HCT116 (cell line): ENCODE results near the gene ATXN7L3B. TPM values are rescaled to one million over a fixed set of nuclear protein-coding genes. Genes with fewer than 3 reads are reported as not detected.

Source experiments
- ATAC-seq: fragments of 200-7000 bp; cut with Tn5 transposase; 2 replicates; pipeline ENCODE4 v1.9.1; 2020; ENCODE audit warnings: mild to moderate bottlenecking, moderate library complexity
- BruUV-seq: library from RNA; stranded (reverse); fragments of 400-500 nt; replicated peaks from 2 replicates; lab custom pipeline; 2021; lab: Mats Ljungman, UMichigan
- CTCF ChIA-PET: fragments of 300-600 bp; sonication (Branson Sonifier 250); formaldehyde crosslinking; loops from one replicate; lab custom pipeline; 2021; ENCODE audit warnings: antibody characterized with exemption; lab: Charles Lee
- POLR2A ChIA-PET: fragments of 300-600, 350-600 bp; sonication (Branson Sonifier 250); formaldehyde crosslinking; loops from one replicate; lab custom pipeline; 2021; ENCODE audit warnings: antibody characterized with exemption; lab: Charles Lee
- RAD21 ChIA-PET, 2 experiments: fragments of 300-600 bp; sonication (Branson Sonifier 250); formaldehyde crosslinking; loops; one replicate each; lab custom pipeline; 2023; ENCODE audit warnings: low total read pairs in 2 of 2; ENCODE audit not compliant: uncharacterized antibody in 2 of 2, unreplicated experiment in 2 of 2, low non-redundant PET in 1 of 2; lab: Charles Lee
- DNase-seq: peaks from one replicate; pipeline ENCODE4 v3.0.0-alpha.2; 2010; ENCODE audit warnings: low read depth, low spot score
- H2AFZ ChIP-seq: fragments of 200-600 bp; shearing (Covaris generic), sonication (generic); 2 replicates; pipeline ENCODE4 v1.6.1; 2017; ENCODE audit warnings: low read depth, mixed run types, mixed read lengths, antibody characterized with exemption, low read length; ENCODE audit not compliant: poor library complexity, severe bottlenecking
- H3K27ac ChIP-seq: 2 replicates; pipeline ENCODE4 v1.5.1; 2012; ENCODE audit warnings: low read depth, low read length
- H3K27me3 ChIP-seq: fragments of 200-600 bp; sonication (generic); 2 replicates; pipeline ENCODE4 v1.6.1; 2016; ENCODE audit warnings: mixed run types, low read length, mixed read lengths; ENCODE audit not compliant: insufficient read depth
- H3K36me3 ChIP-seq, 2 experiments: fragments of 200-500 bp in 1 of 2; fragments of 200-600 bp in 1 of 2; sonication (Bioruptor generic) in 1 of 2; sonication (generic) in 1 of 2; 2 replicates each; pipeline versions ENCODE4 v1.5.1 to v1.6.1; 2014 to 2016; ENCODE audit warnings: low read length in 2 of 2, inconsistent platforms in 1 of 2, mixed read lengths in 1 of 2, mixed run types in 1 of 2; ENCODE audit not compliant: insufficient read depth in 2 of 2, control insufficient read depth in 1 of 2
- H3K4me1 ChIP-seq, 2 experiments: fragments of 200-600 bp in 1 of 2; sonication (generic) in 1 of 2; 2 replicates each; pipeline versions ENCODE4 v1.5.1 to v1.6.1; 2012 to 2017; ENCODE audit warnings: low read length in 2 of 2, inconsistent platforms in 1 of 2, mild to moderate bottlenecking in 1 of 2, mixed read lengths in 1 of 2, mixed run types in 1 of 2, moderate library complexity in 1 of 2; ENCODE audit not compliant: insufficient read depth in 2 of 2, control insufficient read depth in 1 of 2
- H3K4me2 ChIP-seq: fragments of 200-600 bp; sonication (generic); 2 replicates; pipeline ENCODE4 v1.6.1; 2017; ENCODE audit warnings: mixed run types, low read length, mixed read lengths
- H3K4me3 ChIP-seq, 2 experiments: fragments of 200-600 bp in 1 of 2; sonication (generic) in 1 of 2; replicated peaks in 1 of 2; 2 replicates each; pipeline ENCODE4 v1.5.1; 2011 to 2016; ENCODE audit warnings: low read length in 2 of 2, control low read depth in 1 of 2, low read depth in 1 of 2, mild to moderate bottlenecking in 1 of 2, mixed read lengths in 1 of 2, mixed run types in 1 of 2
- H3K79me2 ChIP-seq: fragments of 200-600 bp; sonication (generic); 2 replicates; pipeline ENCODE4 v1.6.1; 2017; ENCODE audit warnings: mild to moderate bottlenecking, mixed run types, low read length, moderate library complexity, mixed read lengths; ENCODE audit not compliant: insufficient read depth
- H3K9ac ChIP-seq: fragments of 200-600 bp; sonication (generic); 2 replicates; pipeline ENCODE4 v1.6.1; 2016; ENCODE audit warnings: low read length, mixed read lengths
- H3K9me2 ChIP-seq: fragments of 200-600 bp; sonication (generic), shearing (Covaris generic); 2 replicates; pipeline ENCODE4 v1.6.1; 2017; ENCODE audit warnings: mixed run types, mild to moderate bottlenecking, moderate library complexity; ENCODE audit not compliant: insufficient read depth
- H3K9me3 ChIP-seq, 2 experiments: fragments of 200-500 bp in 1 of 2; fragments of 200-600 bp in 1 of 2; sonication (Bioruptor generic) in 1 of 2; sonication (generic) in 1 of 2; 2 replicates each; pipeline ENCODE4 v1.6.1; 2014 to 2017; ENCODE audit warnings: low read length in 2 of 2, mixed read lengths in 2 of 2, inconsistent platforms in 1 of 2, low read depth in 1 of 2, mild to moderate bottlenecking in 1 of 2, mixed run types in 1 of 2, moderate library complexity in 1 of 2; ENCODE audit not compliant: control insufficient read depth in 1 of 2, insufficient read depth in 1 of 2
- H4K20me1 ChIP-seq: fragments of 200-600 bp; sonication (generic), shearing (Covaris generic); 2 replicates; pipeline ENCODE4 v1.6.1; 2017; ENCODE audit warnings: mixed run types, mild to moderate bottlenecking, moderate library complexity; ENCODE audit not compliant: insufficient read depth
- ATF3 ChIP-seq: IDR thresholded peaks from 2 replicates; pipeline ENCODE4 v1.6.1; 2012
- CBX3 ChIP-seq: IDR thresholded peaks from 2 replicates; pipeline ENCODE4 v1.6.1; 2012; ENCODE audit warnings: low read depth
- EGR1 ChIP-seq: IDR thresholded peaks from 2 replicates; pipeline ENCODE4 v1.6.1; 2012; ENCODE audit warnings: low read depth
- JUND ChIP-seq: IDR thresholded peaks from 2 replicates; pipeline ENCODE4 v1.6.1; 2012
- RAD21 ChIP-seq: IDR thresholded peaks from 2 replicates; pipeline ENCODE4 v1.6.1; 2012; ENCODE audit warnings: low read depth, mild to moderate bottlenecking
- REST ChIP-seq: IDR thresholded peaks from 2 replicates; pipeline ENCODE4 v1.6.1; 2012; ENCODE audit warnings: low read depth
- SRF ChIP-seq: IDR thresholded peaks from 2 replicates; pipeline ENCODE4 v1.6.1; 2012; ENCODE audit warnings: low read depth
- YY1 ChIP-seq: IDR thresholded peaks from 2 replicates; pipeline ENCODE4 v1.6.1; 2011; ENCODE audit warnings: low read length, low read depth, moderate library complexity, mild to moderate bottlenecking; ENCODE audit not compliant: insufficient replicate concordance; ENCODE audit errors: extremely low read depth
- ZFX ChIP-seq: fragments of 450-650 bp; IDR thresholded peaks from 2 replicates; pipeline ENCODE4 v1.6.1; 2017
- intact Hi-C: fragments of 100-400 bp; cut with micrococcal nuclease; formaldehyde crosslinking; loops from 2 replicates; pipeline ENCODE4 v1.10.0; 2022
- total RNA-seq: library from RNA; stranded (reverse); gene quantifications from one replicate; pipeline ENCODE4 v1.2.1, GENCODE V29; 2021; ENCODE audit not compliant: unreplicated experiment

The ATXN7L3B gene
- total RNA-seq, 1 experiment from 2014 or later: 28.1 TPM

- ATAC-seq (no peak), DNase-seq (no peak)
- no peaks in the 10 kb centered on the region for H3K9me2 ChIP-seq
- no peak overlapping the region for H3K4me3 ChIP-seq
- H3K4me2 ChIP-seq: no peak overlapping the region
- no TSS peak for BruUV-seq
- H3K36me3 ChIP-seq: no peaks in the 10 kb centered on the region
- H2AFZ ChIP-seq: no peak overlapping the region
- no peaks in the 10 kb centered on the region for H3K79me2 ChIP-seq
- no peak for TF ChIP-seq ZFX
- TF ChIP-seq CBX3: no peak
- no peak for TF ChIP-seq YY1
- no peak for TF ChIP-seq JUND
- TF ChIP-seq RAD21: no peak
- H4K20me1 ChIP-seq: no peaks in the 10 kb centered on the region
- ChIA-PET POLR2A (no interaction called here), CTCF (no interaction called here), RAD21 (no interaction called here)
- no peaks in the 10 kb centered on the region for H3K27me3 ChIP-seq
- H3K9ac ChIP-seq: no peak overlapping the region
- H3K27ac ChIP-seq: no peak overlapping the region
- 0 out of 4 replicates have a peak, but pooled peaks cover 0 to 2% of the 10 kb centered on the region in 2 experiments for H3K4me1 ChIP-seq
- intact Hi-C loops: no loop called here
- H3K9me3 ChIP-seq: no peaks in the 10 kb centered on the region
These were observed 43.8 kb downstream of the ATXN7L3B start for GRCh38 chr12:74581439-74581838.

- Histone ChIP-seq H2AFZ (no peak overlapping the region), H3K9ac (no peak overlapping the region), H3K4me2 (no peak overlapping the region), H4K20me1 (no peaks in the 10 kb centered on the region), H3K9me2 (no peaks in the 10 kb centered on the region), H3K36me3 (no peaks in the 10 kb centered on the region), H3K4me1 (0 out of 4 replicates have a peak, but pooled peaks cover 0 to 2% of the 10 kb centered on the region in 2 experiments), H3K9me3 (no peaks in the 10 kb centered on the region), H3K27me3 (no peaks in the 10 kb centered on the region), H3K27ac (no peak overlapping the region), H3K79me2 (no peaks in the 10 kb centered on the region), H3K4me3 (no peak overlapping the region)
- RAD21 ChIA-PET: no interaction called here
- POLR2A ChIA-PET: no interaction called here
- no TSS peak for BruUV-seq
- CTCF ChIA-PET: no interaction called here
- no peak for TF ChIP-seq SRF
- no peak for TF ChIP-seq ATF3
- TF ChIP-seq CBX3: no peak
- no peak for TF ChIP-seq YY1
- no peak for TF ChIP-seq EGR1
- no peak for TF ChIP-seq REST
- intact Hi-C loops: no loop called here
- ATAC-seq (no peak), DNase-seq (no peak)
These were observed 46.9 kb downstream of the ATXN7L3B start for GRCh38 chr12:74584483-74585062.
